Tibial nerve (tissue), 4 donors: Measurements from ENCODE around the gene GOLT1A.

Experiments
- CTCF ChIP-seq, 5 experiments: fragments of 200-600 bp in 3 of 5; fragments of 450-650 bp in 2 of 5; sonication (generic) in 3 of 5; IDR thresholded peaks; one replicate each; pipeline ENCODE4 v1.5.1; 2016 to 2019; ENCODE audit warnings: antibody characterized with exemption in 5 of 5, mild to moderate bottlenecking in 3 of 5, moderate library complexity in 2 of 5
- EP300 ChIP-seq, 2 donors: sonication (generic); formaldehyde crosslinking; IDR thresholded peaks; one replicate each; pipeline ENCODE4 v1.6.1; 2017; ENCODE audit warnings: antibody characterized with exemption in 2 of 2, mild to moderate bottlenecking in 1 of 2
- POLR2A ChIP-seq, 2 donors: fragments of 450-650 bp; IDR thresholded peaks; one replicate each; pipeline ENCODE4 v1.6.1; 2017; ENCODE audit warnings: antibody characterized with exemption in 2 of 2, mild to moderate bottlenecking in 2 of 2, moderate library complexity in 2 of 2

DNA sequence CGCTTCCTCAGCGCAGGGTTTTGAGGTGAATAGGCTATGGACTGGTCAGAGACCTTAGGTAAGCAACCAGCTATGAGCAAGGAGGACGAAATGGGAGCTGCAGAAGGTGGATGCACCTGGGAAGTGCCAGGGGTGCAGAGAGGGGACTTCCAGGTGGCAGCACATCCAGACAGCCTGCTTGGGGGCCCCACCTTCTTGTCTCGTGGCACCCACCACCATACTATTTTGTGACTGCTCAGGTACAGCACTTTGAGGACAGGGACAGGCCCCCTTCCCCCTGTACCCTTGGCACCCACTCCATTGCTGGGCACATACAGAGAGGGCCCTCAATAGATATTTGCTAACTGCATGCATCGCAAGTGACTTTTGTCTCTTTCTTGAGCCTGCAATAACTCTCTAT is 16.7 kb downstream of the GOLT1A start:
- TF ChIP-seq CTCF (IDR thresholded peaks at IDR 0.05) (no peak), POLR2A (IDR thresholded peaks at IDR 0.05) (no peak), EP300 (IDR thresholded peaks at IDR 0.05) (no peak)
